ENCODE measurements around the gene MUC5B.

GRCh38 chr11:1271406-1271805, 48.5 kb downstream of the MUC5B start:
- no peak for TF ChIP-seq ETV5 (CRISPR knock-in tag; IDR thresholded peaks at IDR 0.05; ENCODE audit: borderline replicate concordance)
- no peak for TF ChIP-seq ZNF280D (CRISPR knock-in tag; IDR thresholded peaks at IDR 0.05)
- no peak for TF ChIP-seq ZNF761 (CRISPR knock-in tag; conservative IDR thresholded peaks at IDR 0.05)
- no peak for TF ChIP-seq SNAPC4 (CRISPR knock-in tag; IDR thresholded peaks at IDR 0.05)
- TF ChIP-seq PHF8 (CRISPR knock-in tag; IDR thresholded peaks at IDR 0.05) = no peak

Data from HepG2 (cell line).